ENCODE measurements around the gene NEURL3.

- TF ChIP-seq CTCF (IDR thresholded peaks at IDR 0.05) (no peak), POLR2A (IDR thresholded peaks at IDR 0.05) (no peak), EP300 (IDR thresholded peaks at IDR 0.05) (no peak)
Measured at GRCh38 chr2:96526101-96526591, 21.0 kb upstream of the NEURL3 start.

All from sigmoid colon (tissue), 4 donors.